ENCODE measurements around the gene NGDN. TPM values are rescaled to one million over a fixed set of nuclear protein-coding genes. Genes with fewer than 3 reads are reported as not detected.

Gene NGDN
- 49.6 and 50.5 TPM in 2 replicates for total RNA-seq

GRCh38 chr14:23469127-23469905, at the start of gene NGDN:
Gene NGDN (plus strand): TSS chr14:23469703. CDS start chr14:23469716, 13 bp downstream.

GRCh38 chr14:23435543-23436326, 33.8 kb upstream of the NGDN start, which contains the start of gene MYH7:
Gene MYH7 (minus strand): TSS chr14:23435660. CDS start chr14:23433732, 1,928 bp downstream.

Other genes with a start within 250 kb of the NGDN start
- not detected in 2 replicates for gene RNF212B, start 231.8 kb upstream of the NGDN start, total RNA-seq
- gene HOMEZ, start 183.6 kb upstream of the NGDN start, total RNA-seq = 5.1 and 13.2 TPM in 2 replicates
- gene PPP1R3E, start 166.8 kb upstream of the NGDN start, total RNA-seq = 2.7 and 3.1 TPM in 2 replicates
- 34.5 and 36.4 TPM in 2 replicates for gene BCL2L2, start 162.9 kb upstream of the NGDN start, total RNA-seq
- 81.3 and 91.4 TPM in 2 replicates for gene PABPN1, start 148.2 kb upstream of the NGDN start, total RNA-seq
- gene SLC22A17, start 116.8 kb upstream of the NGDN start, total RNA-seq = 1.0 and 4.9 TPM in 2 replicates
- gene EFS, start 104.5 kb upstream of the NGDN start, total RNA-seq = 6.2 and 14.2 TPM in 2 replicates
- gene IL25, start 96.9 kb upstream of the NGDN start, total RNA-seq = not detected in 2 replicates
- not detected in 2 replicates for gene CMTM5, start 92.7 kb upstream of the NGDN start, total RNA-seq
- not detected in 2 replicates for gene MYH6, start 61.4 kb upstream of the NGDN start, total RNA-seq
- gene MYH7, start 34.0 kb upstream of the NGDN start, total RNA-seq = not detected in 2 replicates
- gene ZFHX2, start 82.1 kb downstream of the NGDN start, total RNA-seq = under 0.01 and 0.43 TPM in 2 replicates
- gene THTPA, start 86.6 kb downstream of the NGDN start, total RNA-seq = 7.5 and 8.1 TPM in 2 replicates
- 28.7 and 54.4 TPM in 2 replicates for gene AP1G2, start 98.1 kb downstream of the NGDN start, total RNA-seq
- gene JPH4, start 109.1 kb downstream of the NGDN start, total RNA-seq = not detected in 2 replicates
- gene DHRS2, start 166.7 kb downstream of the NGDN start, total RNA-seq = under 0.01 and 0.07 TPM in 2 replicates